HEK293 (cell line): ENCODE results near the gene PERM1.

Experiments
- HOXD13 ChIP-seq: sonication (generic); formaldehyde crosslinking; IDR thresholded peaks from 2 replicates; pipeline ENCODE4 v1.8.0; 2022; ENCODE audit warnings: missing genetic modification reagents, borderline replicate concordance
- ZBTB8A ChIP-seq: fragments of 450-650 bp; formaldehyde crosslinking; IDR thresholded peaks from 2 replicates; pipeline ENCODE4 v1.5.1; 2016; ENCODE audit warnings: missing biosample characterization, missing genetic modification characterization
- ZNF121 ChIP-seq: fragments of 450-650 bp; formaldehyde crosslinking; IDR thresholded peaks from 2 replicates; pipeline ENCODE4 v1.5.1; 2016; ENCODE audit warnings: missing biosample characterization, missing genetic modification characterization
- ZNF175 ChIP-seq: fragments of 450-650 bp; formaldehyde crosslinking; IDR thresholded peaks from 2 replicates; pipeline ENCODE4 v1.5.1; 2016; ENCODE audit warnings: missing biosample characterization, missing genetic modification characterization
- ZNF530 ChIP-seq: fragments of 450-650 bp; formaldehyde crosslinking; IDR thresholded peaks from 2 replicates; pipeline ENCODE4 v1.5.1; 2016; ENCODE audit warnings: low read depth, missing biosample characterization, missing genetic modification characterization
- ZNF560 ChIP-seq: fragments of 450-650 bp; formaldehyde crosslinking; IDR thresholded peaks from 2 replicates; pipeline ENCODE4 v1.5.1; 2017; ENCODE audit warnings: missing biosample characterization, missing genetic modification characterization, borderline replicate concordance
- ZNF624 ChIP-seq: fragments of 450-650 bp; formaldehyde crosslinking; IDR thresholded peaks from 2 replicates; pipeline ENCODE4 v1.5.1; 2017; ENCODE audit warnings: missing biosample characterization, missing genetic modification characterization
- ZNF629 ChIP-seq: fragments of 450-650 bp; formaldehyde crosslinking; IDR thresholded peaks from 2 replicates; pipeline ENCODE4 v1.5.1; 2017; ENCODE audit warnings: missing biosample characterization, missing genetic modification characterization
- ZNF670 ChIP-seq: fragments of 450-650 bp; formaldehyde crosslinking; IDR thresholded peaks from 2 replicates; pipeline ENCODE4 v1.5.1; 2016; ENCODE audit warnings: missing biosample characterization, missing genetic modification characterization, low read depth
- ZNF704 ChIP-seq: fragments of 450-650 bp; formaldehyde crosslinking; IDR thresholded peaks from 2 replicates; pipeline ENCODE4 v1.5.1; 2016; ENCODE audit warnings: missing biosample characterization, missing genetic modification characterization
- ZSCAN5A ChIP-seq: fragments of 450-650 bp; formaldehyde crosslinking; IDR thresholded peaks from 2 replicates; pipeline ENCODE4 v1.5.1; 2016; ENCODE audit warnings: missing biosample characterization, missing genetic modification characterization
- TF ChIP-seq, protein P1 (sequence below): fragments of 450-650 bp; formaldehyde crosslinking; IDR thresholded peaks from 2 replicates; pipeline ENCODE4 v1.5.1; 2016; ENCODE audit warnings: missing biosample characterization, missing genetic modification characterization
- TF ChIP-seq, protein P2 (sequence below): fragments of 450-650 bp; formaldehyde crosslinking; IDR thresholded peaks from 2 replicates; pipeline ENCODE4 v1.5.1; 2016; ENCODE audit warnings: missing biosample characterization, missing genetic modification characterization, low read depth

- TF ChIP-seq ZNF629 (tag by site-specific recombination) (no peak), ZNF175 (no peak), ZBTB8A (no peak), ZNF530 (no peak), ZNF121 (no peak), ZSCAN5A (tag by site-specific recombination) (no peak), ZNF704 (tag by site-specific recombination) (no peak), HOXD13 (CRISPR knock-in tag) (no peak), ZNF560 (tag by site-specific recombination) (no peak), ZNF670 (no peak), ZNF624 (tag by site-specific recombination) (no peak)
- TF ChIP-seq, protein P1, sequence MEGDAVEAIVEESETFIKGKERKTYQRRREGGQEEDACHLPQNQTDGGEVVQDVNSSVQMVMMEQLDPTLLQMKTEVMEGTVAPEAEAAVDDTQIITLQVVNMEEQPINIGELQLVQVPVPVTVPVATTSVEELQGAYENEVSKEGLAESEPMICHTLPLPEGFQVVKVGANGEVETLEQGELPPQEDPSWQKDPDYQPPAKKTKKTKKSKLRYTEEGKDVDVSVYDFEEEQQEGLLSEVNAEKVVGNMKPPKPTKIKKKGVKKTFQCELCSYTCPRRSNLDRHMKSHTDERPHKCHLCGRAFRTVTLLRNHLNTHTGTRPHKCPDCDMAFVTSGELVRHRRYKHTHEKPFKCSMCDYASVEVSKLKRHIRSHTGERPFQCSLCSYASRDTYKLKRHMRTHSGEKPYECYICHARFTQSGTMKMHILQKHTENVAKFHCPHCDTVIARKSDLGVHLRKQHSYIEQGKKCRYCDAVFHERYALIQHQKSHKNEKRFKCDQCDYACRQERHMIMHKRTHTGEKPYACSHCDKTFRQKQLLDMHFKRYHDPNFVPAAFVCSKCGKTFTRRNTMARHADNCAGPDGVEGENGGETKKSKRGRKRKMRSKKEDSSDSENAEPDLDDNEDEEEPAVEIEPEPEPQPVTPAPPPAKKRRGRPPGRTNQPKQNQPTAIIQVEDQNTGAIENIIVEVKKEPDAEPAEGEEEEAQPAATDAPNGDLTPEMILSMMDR (tag by site-specific recombination): no peak
- TF ChIP-seq, protein P2, sequence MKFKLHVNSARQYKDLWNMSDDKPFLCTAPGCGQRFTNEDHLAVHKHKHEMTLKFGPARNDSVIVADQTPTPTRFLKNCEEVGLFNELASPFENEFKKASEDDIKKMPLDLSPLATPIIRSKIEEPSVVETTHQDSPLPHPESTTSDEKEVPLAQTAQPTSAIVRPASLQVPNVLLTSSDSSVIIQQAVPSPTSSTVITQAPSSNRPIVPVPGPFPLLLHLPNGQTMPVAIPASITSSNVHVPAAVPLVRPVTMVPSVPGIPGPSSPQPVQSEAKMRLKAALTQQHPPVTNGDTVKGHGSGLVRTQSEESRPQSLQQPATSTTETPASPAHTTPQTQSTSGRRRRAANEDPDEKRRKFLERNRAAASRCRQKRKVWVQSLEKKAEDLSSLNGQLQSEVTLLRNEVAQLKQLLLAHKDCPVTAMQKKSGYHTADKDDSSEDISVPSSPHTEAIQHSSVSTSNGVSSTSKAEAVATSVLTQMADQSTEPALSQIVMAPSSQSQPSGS: no peak
Observed at GRCh38 chr1:997713-997992, 15.8 kb upstream of the PERM1 start.
